SK-N-DZ (cell line): ENCODE data around the gene INHBA.

Source experiments
- DNase-seq: peaks from one replicate; pipeline ENCODE4 v3.0.0-alpha.2; 2015; ENCODE audit warnings: low spot score

The INHBA gene

DNA sequence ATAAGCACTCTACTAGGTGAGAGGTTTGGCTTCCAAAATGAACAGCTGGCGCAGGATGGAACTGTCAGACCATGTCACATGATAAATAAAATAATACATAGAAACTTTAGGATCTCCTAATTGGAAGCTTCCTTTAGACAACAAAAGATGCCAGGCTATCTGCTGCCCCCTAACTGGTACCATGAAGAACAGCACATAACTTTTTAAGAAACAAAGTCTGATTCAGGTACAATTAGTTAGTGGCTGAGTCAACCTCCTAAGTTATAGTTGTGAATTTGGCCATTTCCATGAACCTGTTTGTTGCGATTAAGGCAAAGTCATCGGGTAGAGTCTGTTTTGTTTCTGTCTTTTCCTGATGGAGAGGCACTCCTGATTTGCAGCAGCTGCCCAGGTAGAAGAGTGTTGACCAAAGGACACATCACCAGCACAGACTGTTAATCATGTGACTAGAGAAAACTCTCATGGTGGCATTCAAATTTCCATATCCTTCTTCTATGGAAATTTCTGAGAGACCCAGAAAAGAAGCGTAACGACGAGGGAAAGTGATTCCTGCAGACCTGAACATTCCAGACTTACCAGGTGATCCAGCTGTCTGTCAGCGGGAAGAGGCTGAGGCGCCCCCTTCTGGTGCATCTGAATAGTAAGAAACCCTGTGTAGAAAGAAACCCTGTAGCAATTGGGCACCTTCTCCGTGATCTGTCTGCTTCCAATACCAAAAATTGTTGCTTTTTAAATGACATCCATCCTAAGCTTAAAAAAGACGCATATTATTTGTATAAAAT is 8.6 kb upstream of the INHBA start:
- DNase-seq: no peak

DNA sequence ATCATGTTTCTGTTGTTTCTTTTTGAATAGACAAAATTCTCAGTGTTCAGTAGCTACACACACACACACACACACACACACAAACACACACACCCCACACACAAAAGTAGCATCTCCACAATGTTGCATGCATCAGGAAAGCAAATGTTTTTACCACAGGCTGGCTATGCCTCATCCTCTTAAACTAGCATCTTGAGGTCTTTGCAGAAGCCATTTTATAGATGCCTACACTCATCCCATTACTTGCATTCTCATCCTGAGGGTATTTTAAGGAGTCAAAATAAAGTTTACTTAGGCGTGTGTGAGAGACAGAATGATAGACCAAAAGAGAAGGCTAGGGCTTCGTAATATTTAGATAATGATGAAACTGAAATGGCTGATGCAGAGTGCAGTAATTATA is 7.9 kb upstream of the INHBA start:
- no peak for DNase-seq

GRCh38 chr7:41709621-41710020 is 6.7 kb upstream of the INHBA start:
- no peak for DNase-seq

DNA sequence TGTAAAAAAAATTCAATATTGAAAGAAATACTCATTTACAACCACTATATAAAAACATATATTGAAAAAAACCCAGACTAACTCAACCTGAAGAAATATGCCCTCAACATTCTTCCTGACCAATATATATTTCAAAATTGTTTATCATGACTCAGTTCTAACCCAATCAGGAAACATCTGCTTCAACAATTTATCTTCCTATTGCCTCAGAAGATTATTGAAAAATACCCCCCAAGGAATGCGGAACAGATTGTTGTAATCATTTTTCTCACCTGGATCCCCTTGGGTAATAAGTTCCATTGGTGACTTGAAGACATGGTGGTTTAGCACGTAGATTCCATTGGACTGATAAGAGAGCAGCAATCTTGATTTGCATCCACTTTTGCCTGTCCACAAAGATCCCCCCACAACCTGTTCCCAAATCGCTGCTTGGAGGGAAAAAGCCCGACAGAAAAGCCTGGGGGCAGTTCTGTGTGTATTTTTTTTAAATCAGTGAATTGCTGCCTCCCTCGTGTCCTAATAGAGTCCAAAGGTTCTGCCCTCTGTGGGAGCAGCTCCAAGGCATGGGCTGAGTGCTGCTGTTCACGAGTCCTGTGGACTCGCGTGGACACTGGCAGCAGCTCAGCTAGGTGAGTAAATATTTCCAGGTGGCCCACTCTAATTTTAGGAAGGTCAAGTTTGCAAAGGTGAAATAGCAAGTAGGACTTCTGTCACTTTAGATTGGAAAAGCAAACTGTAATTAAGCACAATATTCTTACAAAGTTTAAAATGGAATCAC is 5.9 kb upstream of the INHBA start:
- DNase-seq: no peak

GRCh38 chr7:41706228-41706930 is 3.5 kb upstream of the INHBA start:
- DNase-seq: no peak

GRCh38 chr7:41705109-41705901 is 2.4 kb upstream of the INHBA start:
- peak; percentile 73 for DNase-seq

DNA sequence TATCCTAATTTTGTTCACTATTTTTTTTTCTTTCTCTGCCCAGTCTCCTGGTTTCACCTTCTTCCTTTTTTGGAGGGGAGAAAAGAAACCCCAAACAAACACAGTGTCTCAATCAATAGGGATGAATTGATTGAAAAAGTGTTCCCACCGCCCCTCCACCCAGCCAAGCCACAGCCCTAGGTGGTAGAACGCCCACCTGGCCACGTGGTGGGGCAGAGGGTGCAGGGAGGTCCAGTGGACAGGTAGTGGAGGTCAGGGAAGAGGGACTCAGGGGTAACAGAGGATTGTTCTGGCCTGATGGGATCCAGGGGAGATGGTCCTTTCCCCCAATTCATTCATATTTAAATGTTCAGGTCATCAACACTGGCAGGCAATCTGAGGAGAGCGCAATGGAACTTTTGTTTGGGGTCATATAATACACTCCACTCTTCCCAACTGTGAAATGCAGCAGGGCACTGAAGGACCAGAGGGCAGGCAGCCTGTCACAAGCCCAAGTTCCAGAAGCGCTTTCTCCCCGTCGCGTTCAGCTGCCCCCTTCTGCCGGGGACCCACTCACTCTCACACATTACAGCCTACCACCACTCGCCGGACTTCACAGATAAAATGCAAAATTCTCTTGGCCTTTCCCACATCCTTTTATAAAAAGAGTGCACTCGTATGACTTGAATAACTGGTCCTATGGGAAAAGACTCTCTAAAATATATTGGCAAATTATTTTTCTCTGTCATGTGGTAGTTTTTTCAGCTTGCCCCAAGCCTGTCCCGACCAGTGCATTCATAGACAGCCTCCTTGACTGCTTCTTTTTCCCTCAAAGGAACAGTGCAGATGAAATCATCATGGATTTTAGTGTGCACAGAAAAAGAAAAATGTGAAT is 1.6 kb downstream of the INHBA start:
- no peak for DNase-seq

DNA sequence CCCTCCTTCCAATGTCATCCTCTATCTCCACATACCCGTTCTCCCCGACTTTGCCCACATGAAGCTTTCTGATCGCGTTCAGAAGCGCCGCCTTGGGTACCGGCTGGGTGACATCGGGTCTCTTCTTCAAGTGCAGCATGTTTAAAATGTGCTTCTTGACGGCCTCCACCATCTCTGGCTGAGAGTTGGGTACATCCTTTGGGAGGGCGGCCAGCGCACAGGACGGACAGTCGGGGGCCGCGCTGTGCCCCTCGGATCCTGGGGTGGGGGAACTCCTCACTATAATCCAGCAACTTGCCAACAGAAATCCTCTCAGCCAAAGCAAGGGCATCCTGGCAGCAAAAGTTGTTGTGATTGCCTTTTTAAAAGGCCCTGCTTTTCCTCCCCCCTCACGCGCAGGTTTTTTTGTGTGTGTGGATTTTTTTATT is 2.8 kb downstream of the INHBA start:
- no peak for DNase-seq

- no peak for DNase-seq
Observed at GRCh38 chr7:41699516-41699915, 3.4 kb downstream of the INHBA start.

DNA sequence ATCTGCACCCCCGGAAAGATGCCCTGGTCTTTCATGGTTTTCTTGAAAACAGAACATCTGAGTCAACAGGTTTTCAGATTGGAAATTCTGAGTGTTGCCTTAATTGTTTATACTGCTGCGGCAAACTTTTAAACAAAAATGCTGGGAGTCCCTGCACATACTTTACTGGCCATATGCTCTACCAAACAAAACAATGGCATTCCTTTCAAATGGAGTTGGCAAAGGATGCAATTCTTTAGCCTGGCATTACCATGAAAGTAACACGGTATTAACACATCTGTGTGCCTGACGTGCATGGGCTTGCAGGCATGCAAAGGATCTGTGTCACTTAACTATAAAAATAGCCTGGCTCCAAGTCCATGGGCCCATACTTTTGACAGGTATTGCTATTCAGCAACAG is 4.2 kb downstream of the INHBA start:
- DNase-seq: no peak

DNA sequence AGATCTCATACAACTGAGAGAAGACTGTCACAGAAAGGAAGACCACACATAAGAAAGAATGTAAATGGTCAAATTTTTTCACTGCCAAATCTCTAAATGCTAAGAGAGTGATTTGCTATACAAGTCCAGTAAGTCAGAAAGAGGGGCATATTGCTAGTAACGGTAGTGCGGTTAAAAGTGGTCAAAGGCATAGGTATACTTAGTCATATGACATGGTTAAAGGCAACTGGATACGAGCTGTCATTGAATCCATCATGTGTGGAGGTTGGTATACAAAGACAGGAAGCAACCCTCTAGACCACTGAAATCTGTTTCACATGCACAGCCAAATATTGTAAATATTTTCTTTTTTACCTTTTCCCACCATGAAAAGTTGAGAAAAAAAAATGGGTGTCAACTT is 4.8 kb downstream of the INHBA start:
- DNase-seq: no peak

DNA sequence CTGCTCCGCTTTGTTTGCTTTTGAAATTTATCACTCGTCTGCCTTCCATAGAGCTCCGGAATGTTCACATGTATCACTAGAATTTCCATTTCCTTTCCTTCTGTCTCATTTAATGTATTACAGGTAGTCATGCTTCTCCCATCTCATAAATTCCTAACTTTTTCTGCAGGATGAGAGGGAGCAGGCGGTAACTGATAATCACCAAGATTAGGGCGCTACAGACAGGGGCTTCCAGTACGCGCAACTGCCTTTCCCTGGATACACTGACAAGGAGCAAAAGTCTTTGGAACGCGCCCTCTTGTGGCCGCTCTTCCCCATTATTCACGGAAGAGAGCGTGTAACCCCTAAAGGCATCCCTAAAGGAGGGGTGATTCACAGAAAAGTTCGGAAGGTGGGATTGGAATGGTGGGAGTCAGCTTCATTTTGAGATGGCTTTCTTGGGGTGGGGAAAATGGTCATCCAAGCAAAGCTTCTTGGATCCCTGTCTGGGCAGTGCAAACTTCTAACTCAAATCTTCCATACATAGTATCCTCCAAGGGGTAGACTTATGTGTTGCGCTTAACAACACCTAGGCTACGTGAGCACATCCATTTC is 6.5 kb downstream of the INHBA start:
- peak; percentile 72 for DNase-seq

GRCh38 chr7:41695661-41696322 is 7.1 kb downstream of the INHBA start:
- DNase-seq: no peak

DNA sequence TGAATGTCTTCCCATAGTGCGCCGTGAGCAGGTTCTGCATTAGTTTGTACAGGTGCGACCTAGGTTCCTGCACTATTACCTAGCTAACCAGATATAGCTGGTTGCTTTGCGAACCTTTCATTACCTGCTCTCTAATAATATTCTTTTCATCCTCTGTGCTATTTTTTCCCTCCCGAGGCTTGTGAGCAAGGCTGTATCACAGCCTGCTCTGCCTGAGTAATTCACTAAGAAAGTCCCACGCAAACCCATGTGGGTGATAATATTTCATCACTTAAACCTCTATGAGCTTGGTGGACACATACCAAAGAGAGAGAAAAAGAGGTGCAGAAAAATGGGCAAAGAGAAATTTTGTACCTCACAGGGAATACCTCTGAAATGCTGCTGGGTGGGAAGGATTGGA is 8.4 kb downstream of the INHBA start:
- DNase-seq: no peak

GRCh38 chr7:41693150-41693997 is 9.5 kb downstream of the INHBA start:
- peak; percentile 9 for DNase-seq

- DNase-seq: no peak
Observed at GRCh38 chr7:41692251-41692650, 10.6 kb downstream of the INHBA start.

DNA sequence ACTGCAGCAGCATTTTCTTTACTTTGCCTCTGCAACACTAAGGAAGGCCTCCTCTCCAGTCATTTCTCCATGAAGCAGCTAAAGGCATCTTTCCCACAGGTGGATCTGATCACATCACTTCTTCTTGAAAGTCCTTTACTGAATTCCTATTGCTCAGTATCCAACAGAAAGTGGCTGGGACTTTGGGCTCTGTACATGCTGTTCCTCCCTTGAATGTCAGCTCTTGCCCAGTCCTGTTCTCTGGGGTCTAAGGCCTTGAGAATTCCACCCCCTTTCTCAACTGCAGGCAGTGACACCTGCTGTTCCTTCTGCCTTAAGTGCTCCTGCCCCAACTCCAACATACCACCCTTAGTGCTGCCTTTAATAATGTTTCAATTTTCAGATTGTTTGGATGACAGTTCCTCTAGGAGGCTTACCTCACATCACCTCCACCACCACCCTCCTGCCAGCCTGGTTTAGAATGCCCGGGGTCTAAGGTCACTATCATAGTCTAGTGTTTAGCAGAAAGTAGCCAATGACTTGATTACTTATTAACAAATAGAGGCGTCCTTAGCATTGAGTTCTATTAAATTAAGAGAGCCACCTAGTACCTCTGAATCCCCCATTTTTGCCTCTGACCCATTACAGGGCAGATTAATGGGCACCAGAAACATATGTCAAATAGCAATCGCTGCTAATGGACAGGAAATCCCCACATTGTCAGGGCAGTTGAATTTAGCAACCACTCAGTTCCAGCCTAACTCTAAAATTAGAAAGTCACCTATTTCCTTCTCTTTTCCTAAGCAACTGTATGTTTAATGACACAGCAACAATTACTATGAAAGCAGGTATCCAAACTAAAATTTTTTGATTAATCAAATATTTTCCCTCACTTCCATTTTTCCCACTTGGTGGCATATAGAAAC is 11.4 kb downstream of the INHBA start:
- DNase-seq: no peak

DNA sequence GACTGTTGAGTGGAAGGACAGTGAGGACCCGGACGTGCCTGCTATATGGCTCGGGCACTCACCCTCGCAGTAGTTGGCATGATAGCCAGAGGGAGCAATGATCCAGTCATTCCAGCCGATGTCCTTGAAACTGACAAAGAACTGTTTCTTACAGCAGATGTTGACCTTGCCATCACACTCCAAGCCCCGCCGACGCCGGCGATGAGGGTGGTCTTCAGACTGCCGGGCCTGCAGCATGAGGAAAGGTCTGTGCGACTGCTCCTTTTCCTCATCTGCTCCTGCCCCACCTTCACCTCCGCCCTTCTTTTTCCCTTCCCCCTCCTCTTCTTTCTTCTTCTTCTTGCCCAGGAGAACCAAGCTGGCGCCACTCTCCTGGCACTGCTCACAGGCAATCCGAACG is 13.1 kb downstream of the INHBA start:
- no peak for DNase-seq
